D721Med (cell line): Measurements from ENCODE around the gene RBM45.

ENCODE experiments used
- DNase-seq: peaks from one replicate; pipeline ENCODE4 v3.0.0; 2011; ENCODE audit warnings: low spot score; ENCODE audit not compliant: insufficient read length
- FAIRE-seq: peaks from 2 replicates; lab custom pipeline; 2011; peaks lifted over from hg19 to GRCh38; lab: Jason Lieb, UNC
- CTCF ChIP-seq: IDR thresholded peaks from 2 replicates; pipeline ENCODE4 v1.5.1; 2012; ENCODE audit warnings: mild to moderate bottlenecking, control low read depth; ENCODE audit not compliant: insufficient read depth; ENCODE audit errors: missing control alignments

Gene RBM45

GRCh38 chr2:178123163-178123562, 10.9 kb downstream of the RBM45 start:
- no peak for TF ChIP-seq CTCF
- no peak for FAIRE-seq

GRCh38 chr2:178125125-178125524, 12.9 kb downstream of the RBM45 start:
- TF ChIP-seq CTCF: no peak
- DNase-seq (no peak), FAIRE-seq (no peak)

More at GRCh38 chr2:178123163-178123562, 10.9 kb downstream of the RBM45 start:
- no peak for DNase-seq

GRCh38 chr2:178125862-178126261, 13.6 kb downstream of the RBM45 start:
- DNase-seq (no peak), FAIRE-seq (no peak)
- no peak for TF ChIP-seq CTCF

- no peak for TF ChIP-seq CTCF
- no peak for DNase-seq
- FAIRE-seq: peak; percentile 80
These were observed 16.8 kb downstream of the RBM45 start for GRCh38 chr2:178128836-178129630.

- TF ChIP-seq CTCF: no peak
- FAIRE-seq (no peak), DNase-seq (no peak)
These were observed 24.2 kb downstream of the RBM45 start for GRCh38 chr2:178136321-178137025.

- DNase-seq: no peak
- no peak for TF ChIP-seq CTCF
- no peak for FAIRE-seq
These were observed 30.2 kb downstream of the RBM45 start for GRCh38 chr2:178142274-178143065.
